ENCODE measurements around the gene HIVEP1.

- TF ChIP-seq, protein P1, sequence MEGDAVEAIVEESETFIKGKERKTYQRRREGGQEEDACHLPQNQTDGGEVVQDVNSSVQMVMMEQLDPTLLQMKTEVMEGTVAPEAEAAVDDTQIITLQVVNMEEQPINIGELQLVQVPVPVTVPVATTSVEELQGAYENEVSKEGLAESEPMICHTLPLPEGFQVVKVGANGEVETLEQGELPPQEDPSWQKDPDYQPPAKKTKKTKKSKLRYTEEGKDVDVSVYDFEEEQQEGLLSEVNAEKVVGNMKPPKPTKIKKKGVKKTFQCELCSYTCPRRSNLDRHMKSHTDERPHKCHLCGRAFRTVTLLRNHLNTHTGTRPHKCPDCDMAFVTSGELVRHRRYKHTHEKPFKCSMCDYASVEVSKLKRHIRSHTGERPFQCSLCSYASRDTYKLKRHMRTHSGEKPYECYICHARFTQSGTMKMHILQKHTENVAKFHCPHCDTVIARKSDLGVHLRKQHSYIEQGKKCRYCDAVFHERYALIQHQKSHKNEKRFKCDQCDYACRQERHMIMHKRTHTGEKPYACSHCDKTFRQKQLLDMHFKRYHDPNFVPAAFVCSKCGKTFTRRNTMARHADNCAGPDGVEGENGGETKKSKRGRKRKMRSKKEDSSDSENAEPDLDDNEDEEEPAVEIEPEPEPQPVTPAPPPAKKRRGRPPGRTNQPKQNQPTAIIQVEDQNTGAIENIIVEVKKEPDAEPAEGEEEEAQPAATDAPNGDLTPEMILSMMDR (IDR thresholded peaks at IDR 0.05) = no peak
- TF ChIP-seq POLR2AphosphoS5 (IDR thresholded peaks at IDR 0.05) = no peak
- no peak for TF ChIP-seq EP300 (IDR thresholded peaks at IDR 0.05)
These were observed 32.2 kb upstream of the HIVEP1 start for GRCh38 chr6:11979866-11980265.
